ENCODE results near the gene CD163L1.

CD163L1 gene

DNA sequence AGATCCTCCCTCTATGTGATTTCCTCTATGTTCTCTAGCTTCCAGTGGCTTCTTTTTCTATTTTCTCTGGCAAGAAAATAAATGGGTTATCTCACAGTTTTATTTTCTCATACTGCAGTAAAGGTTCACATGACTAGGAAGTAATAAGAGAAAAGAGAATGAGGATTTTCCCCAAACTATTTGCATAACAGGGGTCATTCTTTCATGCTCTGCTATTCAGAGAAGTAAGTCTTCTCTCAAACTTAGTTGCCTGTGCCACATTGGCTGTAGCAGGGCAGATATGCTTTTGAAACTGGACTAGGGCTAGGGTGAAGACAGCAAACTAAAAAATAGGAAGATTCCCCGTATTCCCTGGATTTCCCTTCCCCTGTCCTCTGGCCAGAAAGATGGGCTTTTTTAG lies 82.7 kb downstream of the CD163L1 start:
- no peak for DNase-seq (ENCODE audit: low read depth in 2 of 2)
- TF ChIP-seq, protein P1, sequence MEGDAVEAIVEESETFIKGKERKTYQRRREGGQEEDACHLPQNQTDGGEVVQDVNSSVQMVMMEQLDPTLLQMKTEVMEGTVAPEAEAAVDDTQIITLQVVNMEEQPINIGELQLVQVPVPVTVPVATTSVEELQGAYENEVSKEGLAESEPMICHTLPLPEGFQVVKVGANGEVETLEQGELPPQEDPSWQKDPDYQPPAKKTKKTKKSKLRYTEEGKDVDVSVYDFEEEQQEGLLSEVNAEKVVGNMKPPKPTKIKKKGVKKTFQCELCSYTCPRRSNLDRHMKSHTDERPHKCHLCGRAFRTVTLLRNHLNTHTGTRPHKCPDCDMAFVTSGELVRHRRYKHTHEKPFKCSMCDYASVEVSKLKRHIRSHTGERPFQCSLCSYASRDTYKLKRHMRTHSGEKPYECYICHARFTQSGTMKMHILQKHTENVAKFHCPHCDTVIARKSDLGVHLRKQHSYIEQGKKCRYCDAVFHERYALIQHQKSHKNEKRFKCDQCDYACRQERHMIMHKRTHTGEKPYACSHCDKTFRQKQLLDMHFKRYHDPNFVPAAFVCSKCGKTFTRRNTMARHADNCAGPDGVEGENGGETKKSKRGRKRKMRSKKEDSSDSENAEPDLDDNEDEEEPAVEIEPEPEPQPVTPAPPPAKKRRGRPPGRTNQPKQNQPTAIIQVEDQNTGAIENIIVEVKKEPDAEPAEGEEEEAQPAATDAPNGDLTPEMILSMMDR (IDR thresholded peaks at IDR 0.05; ENCODE audit: low read depth, low read length) = no peak
- no peak overlapping the region for H3K4me3 ChIP-seq (replicated peaks in 1 of 2; ENCODE audit: low read depth in 2 of 2, low read length in 2 of 2)

DNA sequence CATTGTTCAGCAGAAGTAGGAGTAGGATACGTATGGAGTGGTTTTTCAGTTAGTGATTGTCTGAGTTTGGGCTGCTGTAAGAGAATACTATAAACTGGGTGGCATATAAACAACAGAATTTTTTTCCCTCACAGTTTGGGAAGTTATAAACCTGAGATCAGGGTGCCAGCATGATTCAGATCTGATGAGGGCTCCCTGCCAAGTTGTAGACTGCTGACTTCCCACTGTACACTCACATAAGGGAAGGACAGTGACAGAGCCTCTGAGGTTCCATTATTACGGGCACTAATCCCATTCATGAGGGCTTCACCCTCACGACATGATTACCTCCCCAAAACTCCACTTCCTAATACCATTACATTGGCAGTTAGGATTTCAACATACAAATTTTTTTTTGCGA lies 89.4 kb downstream of the CD163L1 start:
- peak in 1 of 2 donors; percentile 25 for DNase-seq (ENCODE audit: low read depth in 2 of 2)
- TF ChIP-seq, protein P1 (IDR thresholded peaks at IDR 0.05; ENCODE audit: low read depth, low read length) = no peak

DNA sequence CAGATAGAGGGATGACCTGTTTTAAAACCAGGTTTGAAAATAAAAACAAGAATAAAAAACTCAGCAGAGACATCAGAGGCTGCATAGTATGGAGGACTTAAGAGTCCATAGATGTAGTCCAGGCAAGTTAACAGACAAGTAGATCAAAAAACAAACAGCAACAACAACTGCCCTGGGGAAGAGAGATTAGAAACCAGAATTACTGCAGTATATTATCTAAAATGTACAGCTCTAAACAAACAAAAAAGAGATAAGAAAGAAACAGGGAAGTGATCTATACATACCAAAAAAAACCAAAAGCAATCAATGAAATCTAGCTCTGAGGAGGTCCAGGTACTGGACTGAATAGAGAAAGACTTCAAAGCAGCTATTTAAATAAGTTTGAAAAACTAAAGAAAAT lies 91.3 kb downstream of the CD163L1 start:
- no peak overlapping the region for H3K4me3 ChIP-seq (replicated peaks in 1 of 2; ENCODE audit: low read depth in 2 of 2, low read length in 2 of 2)
- no peak for DNase-seq (ENCODE audit: low read depth in 2 of 2)
- TF ChIP-seq, protein P1 (IDR thresholded peaks at IDR 0.05; ENCODE audit: low read depth, low read length) = no peak

More for the DNA sequence above, 89.4 kb downstream of the CD163L1 start:
- H3K4me3 ChIP-seq (replicated peaks in 1 of 2; ENCODE audit: low read depth in 2 of 2, low read length in 2 of 2) = no peak overlapping the region

DNA sequence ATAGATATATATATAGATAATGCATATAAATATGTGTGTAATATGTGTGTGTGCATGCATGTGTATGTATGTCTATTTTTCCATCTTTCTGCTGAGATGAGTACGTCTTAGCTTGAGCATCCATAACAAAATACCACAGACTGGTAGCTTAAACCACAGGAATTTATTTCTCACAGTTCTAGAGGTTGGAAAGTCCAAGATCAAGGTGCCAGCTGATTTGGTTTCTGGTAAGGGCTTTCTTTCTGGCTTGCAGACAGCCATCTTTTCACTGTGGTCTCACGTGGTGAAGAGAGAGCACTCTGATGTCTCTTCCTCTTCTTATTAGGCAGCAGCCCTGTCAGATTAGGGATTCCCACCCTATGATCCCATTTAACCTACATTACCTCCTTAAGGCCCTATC lies 92.8 kb downstream of the CD163L1 start:
- TF ChIP-seq, protein P1 (IDR thresholded peaks at IDR 0.05; ENCODE audit: low read depth, low read length) = no peak
- DNase-seq (ENCODE audit: low read depth in 2 of 2) = no peak
- no peak overlapping the region for H3K4me3 ChIP-seq (replicated peaks in 1 of 2; ENCODE audit: low read depth in 2 of 2, low read length in 2 of 2)

DNA sequence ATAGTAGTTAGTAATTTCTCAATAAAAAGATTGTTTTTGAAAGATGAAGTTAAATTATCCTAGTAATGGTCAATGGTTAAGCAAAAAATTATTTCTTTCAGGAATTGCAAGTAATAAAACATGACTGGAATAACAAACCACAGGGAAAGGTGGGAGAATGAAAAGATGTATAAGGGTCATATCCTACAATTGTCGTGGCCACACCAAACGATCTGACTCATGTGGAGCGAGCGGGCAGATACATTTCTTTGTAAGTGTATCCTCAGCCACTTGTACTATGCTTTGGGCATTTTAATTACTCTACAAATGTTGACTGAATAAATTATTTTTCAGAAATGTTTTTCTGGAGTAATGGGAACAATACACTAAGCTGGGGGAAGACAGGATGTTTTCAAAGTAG lies 94.5 kb downstream of the CD163L1 start:
- TF ChIP-seq, protein P1 (IDR thresholded peaks at IDR 0.05; ENCODE audit: low read depth, low read length) = no peak
- no peak for DNase-seq (ENCODE audit: low read depth in 2 of 2)
- no peak overlapping the region for H3K4me3 ChIP-seq (replicated peaks in 1 of 2; ENCODE audit: low read depth in 2 of 2, low read length in 2 of 2)

DNA sequence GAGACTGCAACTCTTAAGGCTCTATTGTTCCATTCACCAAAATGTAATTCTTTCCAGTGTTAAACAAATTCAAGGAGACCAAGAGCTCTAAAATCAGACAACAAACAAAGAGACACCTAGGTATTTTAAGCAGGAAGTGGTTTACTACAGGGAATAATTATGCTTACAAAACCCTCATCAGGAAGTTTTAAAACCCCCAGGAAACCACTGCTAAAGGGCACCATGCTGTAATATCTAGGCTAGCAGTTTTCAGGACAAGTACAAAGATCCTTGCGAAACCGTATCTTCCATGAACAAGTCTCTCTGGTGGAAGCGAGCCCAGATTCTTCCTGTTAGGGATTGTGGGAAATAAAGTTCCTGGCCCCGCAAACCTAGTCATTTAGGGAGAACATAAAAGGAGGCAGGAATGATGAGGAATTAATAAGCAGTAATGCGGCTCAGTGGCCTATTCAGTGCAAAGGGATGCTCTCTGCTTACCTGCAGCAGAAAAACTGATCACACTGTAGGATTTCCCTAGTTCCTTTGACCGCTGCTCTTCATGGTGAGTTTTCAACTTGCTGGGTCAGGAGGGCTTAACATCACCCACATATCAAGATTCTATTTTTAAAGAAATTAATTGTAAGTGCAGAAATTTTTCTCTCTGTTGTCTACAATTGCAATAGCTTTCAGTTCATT lies 97.3 kb downstream of the CD163L1 start:
- TF ChIP-seq, protein P1 (IDR thresholded peaks at IDR 0.05; ENCODE audit: low read depth, low read length) = no peak
- DNase-seq (ENCODE audit: low read depth in 2 of 2) = no peak
- H3K4me3 ChIP-seq (replicated peaks in 1 of 2; ENCODE audit: low read depth in 2 of 2, low read length in 2 of 2) = no peak overlapping the region
